Glomerular endothelial cell (primary cell): ENCODE measurements around the gene FIS1. TPM values are rescaled to one million over a fixed set of nuclear protein-coding genes. Genes with fewer than 3 reads are reported as not detected.
"Not testable (repeated sequence)": the region's sequence is repeated elsewhere in the genome, so short reads cannot be mapped to it uniquely, and the experiment has no call there.

Experiments
- DNase-seq: peaks from one replicate; pipeline ENCODE4 v3.0.0-alpha.2; 2011; ENCODE audit warnings: low read depth, low spot score; ENCODE audit errors: extremely low read depth
- total RNA-seq: library from RNA; depleted of rRNA; stranded (reverse); fragments of >200 nt; gene quantifications from 2 replicates; pipeline ENCODE4 v1.2.3, GENCODE V29; 2015

Gene FIS1
- total RNA-seq, 1 donor from 2014 or later = 214 TPM

DNA sequence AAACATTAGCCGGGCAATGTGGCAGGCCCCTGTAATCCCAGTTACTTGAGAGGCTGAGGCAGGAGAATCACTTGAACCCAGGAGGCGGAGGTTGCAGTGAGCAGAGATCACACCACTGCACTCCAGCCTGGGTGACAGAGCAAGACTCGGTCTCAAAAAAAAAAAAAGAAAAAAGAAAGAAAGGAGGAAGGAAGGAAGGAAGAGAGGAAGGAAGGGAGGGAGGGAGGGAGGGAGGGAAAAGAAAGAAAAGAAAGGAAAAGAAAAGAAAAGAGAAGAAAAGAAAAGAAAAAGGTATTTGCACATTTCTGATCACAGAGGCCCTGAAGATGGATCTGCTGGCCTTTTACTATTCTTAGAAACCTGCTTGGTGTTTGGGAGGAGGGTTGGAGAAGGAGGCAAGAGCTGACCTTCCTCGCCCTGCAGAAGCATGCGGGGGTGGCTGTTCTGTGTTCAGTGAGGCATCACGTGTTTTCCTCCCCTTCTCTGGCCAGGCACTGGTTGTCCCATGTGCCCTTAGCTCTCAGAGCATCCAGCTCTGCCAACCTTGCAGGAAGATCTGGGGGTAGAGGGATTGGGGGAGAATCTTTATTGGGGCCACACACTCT lies 19.3 kb upstream of the FIS1 start:
- DNase-seq = not testable (repeated sequence)

DNA sequence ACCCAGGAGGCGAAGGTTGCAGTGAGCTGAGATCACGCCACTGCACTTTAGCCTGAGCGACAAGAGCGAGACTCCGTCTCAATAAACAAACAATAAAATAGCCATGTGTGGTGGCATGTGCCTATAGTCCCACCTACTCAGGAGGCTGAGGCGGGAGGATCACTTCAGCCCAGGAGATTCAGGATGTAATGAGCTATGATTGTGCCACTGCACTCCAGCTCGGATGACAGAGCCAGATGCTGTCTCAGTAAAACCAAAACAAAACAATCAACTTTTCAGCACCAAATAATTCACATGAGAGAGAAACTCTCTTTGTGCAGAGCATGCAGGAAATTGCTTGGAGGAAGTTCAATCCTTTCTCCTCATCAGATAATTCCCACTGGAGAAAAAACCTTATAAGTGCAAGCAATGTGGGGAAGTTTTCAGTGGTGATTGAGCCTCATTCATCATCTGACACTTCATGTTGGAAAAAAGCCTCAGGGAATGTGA lies 13.4 kb upstream of the FIS1 start:
- no peak for DNase-seq

DNA sequence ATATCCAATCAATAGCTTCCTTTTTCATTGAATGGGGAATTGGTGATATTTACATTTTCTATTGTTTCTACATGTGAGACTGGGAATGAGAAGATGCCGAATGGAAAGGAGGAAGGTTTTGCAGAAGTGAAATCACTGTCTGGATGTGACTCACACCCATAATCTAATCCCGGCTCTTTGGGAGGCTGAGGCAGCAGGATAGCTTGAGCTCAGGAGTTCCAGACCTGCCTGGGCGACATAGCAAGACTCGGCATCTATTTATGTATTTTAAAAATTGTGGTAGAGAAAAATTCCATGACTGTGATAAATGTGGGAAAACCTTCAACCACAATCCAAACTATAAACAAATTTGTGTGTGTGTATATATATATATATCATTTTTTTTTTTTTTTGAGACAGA lies 10.9 kb upstream of the FIS1 start:
- no peak for DNase-seq

DNA sequence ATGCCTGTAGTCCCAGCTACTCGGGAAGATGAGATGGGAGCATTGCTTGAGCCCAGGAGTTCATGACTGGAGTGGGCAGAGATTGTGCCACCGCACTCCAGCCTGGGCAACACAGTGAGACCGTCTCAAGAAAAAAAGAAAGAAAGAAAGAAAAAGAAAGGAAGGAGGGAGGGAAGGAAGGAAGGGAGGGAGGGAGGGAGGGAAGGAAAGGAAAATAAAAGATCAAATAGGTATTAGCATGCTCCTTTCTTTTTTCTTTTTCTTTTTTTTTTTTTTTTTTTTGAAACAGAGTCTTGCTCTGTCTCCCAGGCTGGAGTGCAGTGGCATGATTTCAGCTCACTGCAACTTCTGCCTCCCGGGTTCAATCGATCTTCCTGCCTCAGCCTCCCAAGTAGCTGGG lies 8.3 kb upstream of the FIS1 start:
- DNase-seq = not testable (repeated sequence)

DNA sequence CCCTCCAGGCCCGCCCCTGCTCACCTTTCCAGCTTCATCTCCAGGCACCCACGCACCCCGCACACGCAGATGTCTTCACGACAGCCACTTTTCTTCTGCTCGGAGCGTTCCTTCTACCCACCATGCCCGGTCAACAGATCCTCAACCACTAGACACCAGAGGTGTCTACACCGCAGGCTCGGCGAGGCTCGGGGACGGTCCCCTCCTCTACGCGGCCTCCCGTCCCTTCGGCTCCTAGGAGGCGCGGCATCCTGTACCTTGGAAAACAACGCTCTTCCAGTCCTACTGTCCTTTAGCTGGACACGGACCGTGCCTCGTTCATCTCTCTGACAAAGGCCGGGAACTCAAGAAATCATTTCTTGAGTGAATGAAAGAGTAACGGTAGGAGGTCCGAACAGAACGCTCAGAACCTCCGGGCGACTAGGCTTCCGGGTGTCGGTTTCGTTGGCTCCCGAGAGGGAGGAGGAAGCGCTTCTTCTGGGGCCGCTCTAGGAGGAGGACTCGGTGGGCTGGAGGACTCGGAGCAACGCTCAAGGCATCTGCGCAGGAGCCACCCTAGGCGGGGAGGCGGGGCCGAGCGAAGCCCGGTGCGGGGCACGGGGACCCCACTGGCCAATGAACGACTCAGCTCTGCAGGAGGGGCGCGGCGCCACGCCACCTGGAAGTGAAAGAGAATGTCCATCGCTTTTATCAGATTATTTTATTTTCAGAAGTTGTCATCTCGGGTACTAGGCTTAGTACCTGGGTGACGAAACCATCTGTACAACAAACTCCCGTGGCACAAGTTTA lies 7.2 kb upstream of the FIS1 start:
- peak; percentile 75 for DNase-seq

DNA sequence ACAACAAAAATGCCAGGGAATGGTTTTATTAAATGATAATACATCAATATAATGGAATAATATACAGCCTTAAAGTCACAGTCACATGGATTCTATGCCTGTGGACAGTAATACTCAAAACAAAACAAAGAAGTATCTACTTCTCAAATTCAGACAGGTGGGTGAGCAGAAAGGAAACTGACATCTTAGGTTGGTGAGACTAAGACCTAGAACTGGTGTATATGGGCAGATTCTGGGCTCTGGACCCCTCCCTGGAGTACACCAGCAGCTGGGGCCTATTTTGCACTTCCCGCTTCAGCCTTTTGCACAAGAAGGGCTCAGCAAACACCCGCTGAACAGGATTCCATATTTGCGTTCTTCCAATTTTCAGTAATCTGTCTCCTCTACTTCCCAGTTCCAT lies 5.4 kb upstream of the FIS1 start:
- DNase-seq = no peak

DNA sequence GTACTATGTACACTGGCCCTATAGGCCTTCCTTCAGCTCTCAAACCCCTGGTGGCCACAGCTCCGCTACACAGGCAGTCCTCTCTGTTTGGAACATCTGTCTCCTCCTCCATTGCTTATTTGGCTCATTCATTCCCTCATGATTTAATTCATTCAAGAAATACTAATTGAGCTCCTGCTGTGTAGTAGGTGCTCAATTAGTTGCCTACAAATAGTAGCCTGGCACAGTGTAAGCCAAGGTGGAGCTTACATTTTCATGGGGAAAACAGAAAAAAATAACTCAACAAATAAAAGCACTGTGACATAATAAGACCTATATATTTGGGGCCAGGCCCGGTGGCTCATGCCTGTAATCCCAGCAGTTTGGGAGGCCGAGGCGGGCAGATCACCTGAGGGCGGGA lies 3.4 kb upstream of the FIS1 start:
- DNase-seq = no peak

DNA sequence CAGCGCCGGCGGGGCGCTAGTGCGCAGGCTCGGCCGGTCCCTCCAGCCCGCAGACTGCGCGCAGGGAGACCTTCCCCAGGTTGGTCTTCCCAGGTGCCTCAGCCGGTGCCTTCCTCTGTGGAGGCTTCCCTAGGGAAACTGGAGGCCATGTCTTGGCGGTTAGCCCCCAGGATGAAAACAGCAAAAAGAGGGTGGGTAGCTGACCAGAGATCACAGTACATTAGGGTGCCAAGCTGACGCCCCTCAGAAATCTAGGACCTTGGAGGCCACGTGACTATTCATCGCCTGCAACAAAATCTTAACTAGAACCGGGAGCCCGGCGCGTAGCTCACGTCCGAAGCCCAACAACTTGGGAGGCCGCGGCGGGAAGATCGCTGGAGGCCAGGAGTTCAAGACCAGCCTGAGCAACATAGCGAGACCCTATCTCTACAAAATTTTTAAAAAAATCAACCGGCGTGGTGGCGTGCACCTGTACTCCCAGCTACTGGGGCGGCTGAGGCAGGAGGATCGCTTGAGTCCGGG lies 327 bp upstream of the FIS1 start:
- DNase-seq = no peak

DNA sequence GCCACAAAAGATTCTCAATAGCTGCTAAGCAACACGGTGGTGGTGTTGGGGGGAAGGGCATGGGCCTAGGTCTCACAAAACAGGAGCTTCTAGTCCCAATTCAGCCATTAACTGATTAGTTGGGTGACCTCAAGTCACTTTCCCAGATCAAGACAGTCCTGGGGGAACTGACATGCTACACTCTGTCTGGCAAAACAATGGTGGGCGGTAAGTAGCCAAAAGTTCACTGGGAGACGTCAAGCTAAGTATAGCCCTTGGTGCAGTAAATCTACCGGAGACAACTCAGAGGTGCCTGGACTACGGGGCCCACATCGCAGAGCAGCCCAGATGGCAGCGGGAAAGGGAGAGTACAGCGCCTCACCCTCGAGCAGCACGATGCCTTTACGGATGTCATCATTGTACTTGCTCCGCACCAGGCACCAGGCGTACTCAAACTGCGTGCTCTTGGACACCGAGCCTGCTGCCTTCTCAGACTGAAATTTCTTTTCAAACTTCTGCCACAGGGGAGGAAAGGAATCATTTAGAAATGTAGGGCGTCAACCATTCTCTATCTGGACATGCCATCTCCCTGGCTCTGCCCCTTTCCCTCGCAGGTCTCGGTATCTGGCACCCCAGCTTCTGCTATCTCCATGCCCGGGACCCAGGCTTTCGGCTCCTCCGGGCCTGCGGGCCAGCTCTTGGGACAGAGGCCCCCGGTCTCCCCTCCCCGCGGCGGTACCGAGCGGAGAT lies 1.1 kb downstream of the FIS1 start:
- no peak for DNase-seq

DNA sequence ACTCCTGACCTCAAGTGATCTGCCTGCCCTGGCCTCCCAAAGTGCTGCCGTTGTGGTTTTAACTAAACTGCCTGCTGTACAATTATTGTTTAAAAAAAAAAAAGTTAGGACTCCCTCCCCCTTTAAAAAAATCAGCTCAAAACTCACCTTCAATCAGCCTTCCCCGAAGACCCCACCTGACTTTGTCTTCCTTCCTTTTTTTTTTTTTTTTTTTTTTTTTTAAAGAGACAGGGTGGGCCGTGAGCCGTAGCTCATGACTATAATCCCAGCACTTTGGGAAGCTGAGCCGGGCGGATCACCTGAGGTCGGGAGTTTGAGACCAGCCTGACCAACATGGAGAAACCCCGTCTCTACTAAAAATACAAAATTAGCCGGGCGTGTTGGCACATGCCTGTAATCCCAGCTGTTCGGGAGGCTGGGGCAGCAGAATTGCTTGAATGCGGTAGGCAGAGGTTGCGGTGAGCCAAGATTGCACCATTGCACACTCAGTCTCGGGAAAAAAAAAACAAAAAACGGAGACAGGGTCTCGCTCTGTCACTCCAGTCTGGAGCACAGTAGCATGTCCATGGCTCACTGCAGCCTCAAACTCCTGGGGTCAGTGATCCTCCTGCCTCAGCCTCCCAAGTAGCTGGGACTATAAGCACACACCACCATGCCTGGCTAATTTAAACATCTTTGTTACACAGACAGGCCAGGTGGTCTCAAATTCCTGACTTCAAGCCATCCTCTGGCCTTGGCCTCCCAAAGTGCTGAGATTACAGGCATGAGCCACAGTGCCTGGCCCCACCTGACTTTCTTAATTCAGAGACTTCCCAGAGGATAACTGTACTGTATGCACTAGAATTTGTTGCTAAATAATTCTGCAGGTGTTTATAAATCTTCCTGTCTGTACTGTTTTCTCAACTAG lies 3.2 kb downstream of the FIS1 start:
- DNase-seq = no peak

DNA sequence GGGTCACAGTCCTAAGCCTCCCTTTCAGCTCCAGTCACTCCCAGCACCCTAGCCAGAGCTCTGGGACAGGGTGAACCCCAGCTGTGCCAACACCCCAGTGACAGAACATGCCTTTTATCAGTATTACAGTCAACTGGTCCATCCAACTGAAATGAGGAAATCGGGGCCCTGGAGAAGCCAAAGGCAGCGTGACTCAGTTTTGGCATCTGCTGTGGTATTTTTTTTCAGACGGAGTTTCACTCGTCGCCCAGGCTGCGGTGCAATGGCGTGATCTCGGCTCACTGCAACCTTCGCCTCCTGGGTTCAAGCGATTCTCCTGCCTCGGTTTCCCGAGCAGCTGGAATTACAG lies 3.9 kb downstream of the FIS1 start:
- no peak for DNase-seq

DNA sequence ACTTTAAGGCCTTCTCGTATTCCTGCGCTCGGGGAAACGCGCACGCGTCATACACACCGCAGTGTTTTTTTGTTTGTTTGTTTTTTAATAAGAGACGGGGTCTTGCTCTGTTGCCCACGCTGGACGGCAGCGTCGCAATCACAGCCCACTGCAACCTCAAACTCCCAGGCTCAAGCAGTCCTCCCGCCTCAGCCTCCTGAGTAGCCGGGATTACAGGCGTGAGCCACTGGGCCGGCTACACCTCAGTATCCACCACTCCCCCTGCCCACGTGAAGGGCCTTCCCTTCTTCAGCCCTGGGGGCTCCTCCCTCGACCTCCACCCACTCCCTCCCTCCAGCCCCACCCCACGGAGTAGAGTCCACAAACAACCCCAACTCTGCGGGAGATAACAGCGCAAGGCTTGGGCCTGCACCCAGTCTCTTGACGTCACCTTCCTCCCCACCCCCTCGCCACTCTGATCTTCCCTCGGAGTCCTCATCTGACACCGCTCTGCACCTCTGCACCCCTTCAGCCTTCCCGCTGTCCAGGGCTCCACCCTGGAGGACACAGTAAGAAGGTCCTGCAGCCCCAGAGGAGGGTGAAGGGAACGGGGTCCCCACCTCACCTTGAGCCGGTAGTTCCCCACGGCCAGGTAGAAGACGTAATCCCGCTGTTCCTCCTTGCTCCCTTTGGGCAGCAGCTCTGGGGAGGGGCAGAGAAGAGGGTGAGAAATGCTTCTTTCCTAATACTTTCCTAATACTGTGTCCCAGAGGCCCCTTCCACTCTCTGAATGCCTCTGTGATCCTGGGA lies 4.5 kb downstream of the FIS1 start:
- no peak for DNase-seq

DNA sequence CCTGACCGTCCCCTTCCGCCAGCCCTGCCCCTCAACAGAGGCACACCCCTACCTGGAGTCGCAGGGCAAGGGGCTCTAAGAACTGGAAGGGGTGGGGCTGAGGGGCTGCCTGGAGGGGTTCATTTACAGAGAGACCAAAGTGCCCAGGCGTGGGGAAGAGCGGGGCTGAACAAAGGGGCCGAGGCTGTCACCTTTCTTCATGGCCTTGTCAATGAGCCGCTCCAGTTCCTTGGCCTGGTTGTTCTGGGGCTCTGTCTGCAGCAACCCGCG lies 5.0 kb downstream of the FIS1 start:
- DNase-seq = no peak

DNA sequence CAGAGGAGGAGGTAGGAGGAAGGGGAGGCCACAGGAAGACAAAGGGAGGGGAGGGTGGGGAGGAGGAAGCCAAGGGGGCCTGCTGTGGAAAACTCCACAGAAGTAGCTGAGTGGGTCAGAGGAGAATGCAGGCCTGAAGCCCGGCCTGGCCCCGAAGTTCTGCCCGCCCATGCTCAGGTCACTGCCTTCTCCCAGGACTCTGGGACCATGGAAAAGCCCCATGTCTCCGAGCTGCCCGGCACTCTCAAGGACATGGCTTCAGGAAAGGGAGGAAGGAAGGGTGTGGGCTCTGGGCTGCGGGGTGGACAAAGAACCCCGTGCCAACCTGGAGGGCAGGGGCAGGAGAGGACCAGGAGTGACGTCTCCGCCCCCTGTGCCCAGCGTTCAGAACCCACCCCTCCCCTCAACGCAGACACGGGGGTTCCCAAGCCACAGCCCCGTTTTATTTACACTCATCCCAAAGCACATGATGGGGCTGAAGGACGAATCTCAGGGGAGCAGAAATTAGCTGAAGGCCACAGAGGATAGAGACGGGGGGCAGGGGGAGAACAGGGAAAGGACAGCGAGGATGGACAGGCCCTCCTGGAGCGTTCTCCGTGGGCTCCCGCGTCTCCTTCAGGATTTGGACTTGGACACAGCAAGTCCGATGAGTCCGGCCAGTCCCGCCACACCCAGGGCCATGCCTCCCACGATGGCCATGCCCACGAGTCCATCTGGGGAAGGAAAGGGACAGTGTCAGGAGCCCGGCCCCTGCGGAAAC lies 5.5 kb downstream of the FIS1 start:
- DNase-seq = no peak

DNA sequence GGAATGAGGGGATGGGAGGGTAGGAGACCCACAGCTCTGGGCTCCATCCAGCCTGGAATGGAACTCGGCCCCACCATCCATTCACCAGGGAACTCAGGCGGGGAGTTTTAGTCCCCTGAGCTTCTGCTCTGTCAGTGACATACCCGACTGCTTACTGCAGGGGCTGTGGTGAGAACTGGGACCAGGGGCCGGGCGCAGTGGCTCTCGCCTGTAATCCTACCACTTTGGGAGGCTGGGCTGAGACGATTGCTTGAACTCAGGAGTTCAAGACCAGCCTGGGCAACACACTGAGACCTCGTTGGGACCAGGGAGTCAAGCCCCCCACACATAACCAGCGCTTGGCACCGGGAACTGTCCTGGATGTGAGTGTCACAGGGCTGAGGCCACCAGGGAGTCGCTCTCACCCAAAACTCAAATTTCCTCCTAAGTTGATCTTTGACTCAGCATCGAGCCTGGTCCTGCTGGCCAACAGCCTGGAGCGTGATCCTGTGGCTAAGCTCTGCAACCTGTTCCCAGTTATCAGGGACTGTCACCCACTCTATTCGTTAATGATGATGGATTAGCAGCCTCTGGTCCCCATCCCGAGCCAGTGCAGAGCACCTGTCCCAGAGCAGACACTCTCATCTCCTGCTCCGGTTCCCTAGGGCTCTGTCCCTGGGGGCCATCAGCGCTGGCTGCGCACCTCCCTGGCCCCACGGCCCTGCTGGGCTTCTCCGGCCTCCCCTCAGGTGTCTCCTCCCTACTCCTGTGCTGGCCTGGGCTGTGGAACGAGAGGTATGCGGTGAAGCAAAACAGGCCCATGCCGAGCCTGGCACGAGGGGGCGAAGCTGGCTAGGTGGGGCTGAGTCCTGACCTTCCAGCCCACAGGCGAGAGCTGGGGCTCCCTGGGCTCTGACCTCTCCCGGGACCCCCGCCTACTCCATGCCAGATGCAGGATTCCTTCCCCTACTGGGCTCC lies 6.4 kb downstream of the FIS1 start:
- DNase-seq = no peak

DNA sequence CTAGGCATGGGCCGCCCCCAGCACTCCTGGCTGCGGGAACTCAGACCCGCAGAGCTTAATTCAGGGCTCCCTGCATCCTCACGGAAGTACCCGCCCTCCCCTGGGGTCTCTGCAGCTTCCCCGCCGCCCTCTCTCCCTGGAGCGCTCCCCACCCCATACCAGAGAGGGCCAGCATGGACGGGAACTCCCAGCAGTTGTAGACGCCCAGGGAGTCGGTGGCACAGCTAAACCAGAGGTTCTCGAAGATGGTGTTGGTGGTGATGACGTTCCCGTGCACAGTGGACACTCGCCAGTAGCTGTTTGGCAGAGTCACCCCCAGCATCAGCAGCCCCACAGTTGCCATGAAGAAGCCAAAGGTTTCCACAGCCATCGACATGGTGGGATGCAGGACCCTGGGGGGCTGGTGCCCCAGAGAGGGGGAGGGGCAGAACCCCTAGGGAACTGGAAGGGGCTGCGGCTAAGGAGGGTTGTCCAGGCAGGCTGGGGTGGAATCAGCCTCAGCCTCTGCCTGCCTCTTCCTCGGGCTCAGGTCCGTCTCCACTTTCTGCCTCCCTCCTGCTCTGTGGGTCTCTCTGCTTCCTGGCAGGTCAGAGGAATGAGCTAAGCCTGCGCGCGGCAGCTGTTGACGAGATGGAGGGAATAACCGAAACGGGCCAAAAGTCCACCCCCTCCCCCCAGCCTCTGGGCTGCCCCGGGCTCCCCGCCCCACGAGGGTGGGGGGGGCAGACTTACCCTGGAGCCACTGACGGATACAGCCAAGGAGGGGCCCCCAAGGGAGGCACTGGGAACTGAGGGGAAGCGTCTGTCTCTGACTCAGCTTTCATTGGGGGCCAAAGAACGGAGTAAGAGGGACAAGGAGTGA lies 7.4 kb downstream of the FIS1 start, which contains the start of gene CLDN15:
Gene CLDN15 (minus strand): TSS at position 597 of the 862 bp plus-strand sequence. CDS start 221 bp downstream, at position 376.
- no peak for DNase-seq

DNA sequence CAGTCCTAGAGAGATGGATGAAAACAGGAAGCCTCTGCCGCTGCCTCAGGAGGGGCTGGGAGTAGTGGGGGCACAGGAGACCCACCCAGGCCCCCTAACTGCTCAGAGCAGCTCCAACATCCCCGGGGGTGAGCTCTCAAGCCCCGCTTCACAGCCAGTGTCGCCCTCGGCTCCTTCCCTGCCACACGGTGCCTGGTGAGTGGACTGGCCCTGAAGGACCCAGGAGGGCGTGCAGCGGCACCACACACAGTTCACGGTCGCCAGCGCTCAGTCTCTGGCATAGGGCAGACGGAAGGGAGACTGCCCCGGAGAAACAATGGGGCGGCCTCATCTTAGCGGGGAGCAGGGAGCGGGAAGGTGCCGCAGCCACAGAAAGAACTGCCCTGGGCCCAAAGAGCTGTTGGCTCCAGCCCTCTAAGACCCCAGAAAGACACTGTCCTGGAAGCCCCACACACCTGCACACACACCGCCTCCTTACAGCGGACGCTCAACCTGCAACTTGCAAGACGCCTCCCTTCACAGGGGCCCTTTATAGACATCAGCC lies 8.5 kb downstream of the FIS1 start:
- DNase-seq = no peak
